GM12878 (cell line): Measurements from ENCODE around the gene NEU4. TPM values are rescaled to one million over a fixed set of nuclear protein-coding genes. Genes with fewer than 3 reads are reported as not detected.
A peak's percentile ranks its signal among the peaks of the same experiment; 100 is the strongest.

Experiments used
- ATAC-seq: fragments of 200-7000 bp; cut with Tn5 transposase; 3 replicates; pipeline ENCODE4 v1.9.1; 2020; ENCODE audit warnings: mild to moderate bottlenecking, moderate library complexity
- BruUV-seq: library from RNA; stranded (reverse); fragments of 400-500 nt; replicated peaks from 2 replicates; lab custom pipeline; 2021; lab: Mats Ljungman, UMichigan
- CTCF ChIA-PET: fragments of 300-600 bp; sonication (Branson Sonifier 250); formaldehyde crosslinking; extraction: SDS; loops from one replicate; lab custom pipeline; 2021; ENCODE audit warnings: inconsistent platforms; lab: Yijun Ruan, JAX
- POLR2A ChIA-PET: fragments of 350-600 bp; formaldehyde crosslinking; extraction: SDS; loops from one replicate; lab custom pipeline; 2021; ENCODE audit warnings: inconsistent platforms; lab: Charles Lee
- RAD21 ChIA-PET: fragments of 300-600 bp; sonication (Branson Sonifier 250); formaldehyde crosslinking; loops from one replicate; lab custom pipeline; 2023; ENCODE audit warnings: antibody characterized with exemption; ENCODE audit not compliant: unreplicated experiment; lab: Charles Lee
- SMC1A ChIA-PET: fragments of 300-600 bp; sonication (Branson Sonifier 250); formaldehyde crosslinking; loops from one replicate; lab custom pipeline; 2023; ENCODE audit not compliant: unreplicated experiment, uncharacterized antibody; lab: Charles Lee
- DNase-seq: peaks from one replicate; pipeline ENCODE4 v3.0.0-alpha.2; 2011; ENCODE audit warnings: low read depth, low spot score
- FAIRE-seq: peaks from 3 replicates; lab custom pipeline; 2011; peaks lifted over from hg19 to GRCh38; lab: Jason Lieb, UNC
- H2AFZ ChIP-seq: 2 replicates; pipeline ENCODE4 v1.6.0; 2011; ENCODE audit warnings: low read depth, low read length, control low read depth; ENCODE audit not compliant: control insufficient read depth
- H3K27ac ChIP-seq: 2 replicates; pipeline ENCODE4 v1.5.1; 2011; ENCODE audit warnings: control low read depth; ENCODE audit not compliant: control insufficient read depth, insufficient read depth
- H3K27me3 ChIP-seq, 2 experiments: replicated peaks in 1 of 2; 2 replicates each; pipeline versions ENCODE4 v1.6.0 to v1.6.1; 2011; ENCODE audit warnings: low read length in 1 of 2; ENCODE audit not compliant: control insufficient read depth in 2 of 2, insufficient read depth in 2 of 2
- H3K36me3 ChIP-seq, 2 experiments: 2 replicates each; pipeline ENCODE4 v1.5.1; 2011; ENCODE audit warnings: low read length in 1 of 2; ENCODE audit not compliant: control insufficient read depth in 2 of 2, insufficient read depth in 2 of 2
- H3K4me1 ChIP-seq: 2 replicates; pipeline ENCODE4 v1.6.1; 2011; ENCODE audit warnings: mild to moderate bottlenecking, low read length, moderate library complexity, mixed read lengths; ENCODE audit not compliant: control insufficient read depth, insufficient read depth
- H3K4me2 ChIP-seq: 2 replicates; pipeline ENCODE4 v1.6.0; 2011; ENCODE audit warnings: control low read depth; ENCODE audit not compliant: control insufficient read depth, insufficient read depth
- H3K4me3 ChIP-seq: fragments of 200-600 bp; sonication (generic); 2 replicates; pipeline ENCODE4 v1.5.1; 2016
- H3K79me2 ChIP-seq: 2 replicates; pipeline ENCODE4 v1.6.0; 2011; ENCODE audit warnings: low read length; ENCODE audit not compliant: control insufficient read depth, insufficient read depth
- H3K9ac ChIP-seq: 2 replicates; pipeline ENCODE4 v1.8.0; 2011; ENCODE audit warnings: low read length, control low read depth, mixed read lengths; ENCODE audit not compliant: control insufficient read depth, insufficient read depth
- H3K9me3 ChIP-seq: replicated peaks from 3 replicates; pipeline ENCODE4 v1.5.1; 2011; ENCODE audit warnings: mild to moderate bottlenecking, low read length; ENCODE audit not compliant: control insufficient read depth, insufficient read depth
- H4K20me1 ChIP-seq: 2 replicates; pipeline ENCODE4 v1.6.0; 2011; ENCODE audit not compliant: control insufficient read depth, insufficient read depth
- CBX3 ChIP-seq: fragments of 200-600 bp; sonication (generic); IDR thresholded peaks from 2 replicates; pipeline ENCODE4 v1.6.1; 2016; ENCODE audit warnings: low read depth, borderline replicate concordance
- CEBPB ChIP-seq, 2 experiments: fragments of 150-350 bp in 1 of 2; IDR thresholded peaks; 2 replicates each; pipeline ENCODE4 v1.6.1; 2012 to 2014; ENCODE audit warnings: low read depth in 2 of 2, low read length in 2 of 2, borderline replicate concordance in 1 of 2, inconsistent platforms in 1 of 2
- IKZF2 ChIP-seq, 2 experiments: fragments of 450-650 bp; IDR thresholded peaks; 2 replicates each; pipeline ENCODE4 v1.6.1; 2017; ENCODE audit warnings: mild to moderate bottlenecking in 2 of 2, moderate library complexity in 2 of 2
- MYC ChIP-seq: IDR thresholded peaks from 2 replicates; pipeline ENCODE4 v1.6.1; 2011; ENCODE audit warnings: mild to moderate bottlenecking, low read length, moderate library complexity, inconsistent platforms; ENCODE audit not compliant: insufficient read depth, insufficient replicate concordance, insufficient read length, severe bottlenecking
- NFXL1 ChIP-seq: fragments of 450-650 bp; IDR thresholded peaks from 2 replicates; pipeline ENCODE4 v1.6.1; 2017; ENCODE audit warnings: antibody characterized with exemption, mild to moderate bottlenecking, borderline replicate concordance
- RAD51 ChIP-seq: fragments of 450-650 bp; IDR thresholded peaks from 2 replicates; pipeline ENCODE4 v1.6.1; 2016; ENCODE audit warnings: moderate library complexity, mild to moderate bottlenecking, inconsistent platforms
- RBBP5 ChIP-seq: fragments of 200-600 bp; sonication (generic); conservative IDR thresholded peaks from 2 replicates; pipeline ENCODE4 v1.6.1; 2016
- RELA ChIP-seq: fragments of 450-650 bp; IDR thresholded peaks from 2 replicates; pipeline ENCODE4 v1.8.0; 2014; ENCODE audit warnings: borderline replicate concordance; ENCODE audit not compliant: partially characterized antibody
- RFX5 ChIP-seq: IDR thresholded peaks from 2 replicates; pipeline ENCODE4 v1.6.1; 2011; ENCODE audit warnings: low read depth, low read length, improper control_type of control experiment
- SP1 ChIP-seq: IDR thresholded peaks from one replicate; pipeline ENCODE4 v1.6.1; 2011; ENCODE audit warnings: low read depth, low read length
- SPI1 ChIP-seq: IDR thresholded peaks from 2 replicates; pipeline ENCODE4 v1.6.1; 2011; ENCODE audit warnings: low read depth, mild to moderate bottlenecking, low read length, moderate library complexity, borderline replicate concordance; ENCODE audit not compliant: insufficient read depth
- TBL1XR1 ChIP-seq: IDR thresholded peaks from 2 replicates; pipeline ENCODE4 v1.6.1; 2012; ENCODE audit warnings: low read depth, low read length, improper control_type of control experiment
- ZNF24 ChIP-seq: fragments of 450-650 bp; IDR thresholded peaks from 2 replicates; pipeline ENCODE4 v1.6.1; 2017; ENCODE audit warnings: antibody characterized with exemption, mild to moderate bottlenecking
- ZNF274 ChIP-seq: IDR thresholded peaks from one replicate; pipeline ENCODE4 v1.8.0; 2011; ENCODE audit not compliant: insufficient read length, insufficient read depth
- WGBS: methylation state at CpG from one replicate; pipeline ENCODE4 v1.1.6; 2016; ENCODE audit warnings: low lambda C conversion rate; ENCODE audit not compliant: insufficient replicate concordance, insufficient coverage; ENCODE audit errors: missing lambda C conversion rate; 5-methylcytosine and 5-hydroxymethylcytosine counted together
- in situ Hi-C: fragments of 300-500 bp; cut with MboI; formaldehyde crosslinking; loops from 9 replicates; pipeline ENCODE4 v1.14.3; 2018; ENCODE audit warnings: mixed read lengths
- intact Hi-C: fragments of 100-400 bp; cut with micrococcal nuclease; formaldehyde crosslinking; loops from one replicate; pipeline ENCODE4 v1.14.2; 2022; ENCODE audit not compliant: unreplicated experiment
- polyA plus RNA-seq, 11 experiments: library from polyadenylated mRNA; depleted of rRNA in 4 of 11; unstranded in 6 of 11; stranded (reverse) in 5 of 11; fragments of >200 nt; fragmentation: Nextera tagmentation in 4 of 11; fragmentation: Illumina TruSeq in 1 of 11; extraction: Ambion mirVana in 4 of 11; extraction: Trizol in 1 of 11; gene quantifications; 1 replicate in 1 of 11; 2 replicates in 10 of 11; pipeline versions ENCODE4 v1.2.1 to v1.2.3, GENCODE V29; 2011 to 2016; ENCODE audit warnings: inconsistent platforms in 2 of 11, missing spikeins in 2 of 11, low read depth in 1 of 11
- total RNA-seq, 4 experiments: library from RNA; depleted of rRNA in 3 of 4; stranded (reverse); fragments of >200 nt in 3 of 4; fragmentation: Illumina TruSeq in 1 of 4; extraction: Trizol in 1 of 4; gene quantifications; 2 replicates each; pipeline versions ENCODE4 v1.2.1 to v1.2.3, GENCODE V29; 2013 to 2021

The NEU4 gene
- total and polyA plus RNA-seq, 10 of the 15 experiments (the other 5 are each of a cell fraction or from before 2014, with no cell fraction given), result 0.01 to 0.28 (median 0.14) TPM; not detected in 5

DNA sequence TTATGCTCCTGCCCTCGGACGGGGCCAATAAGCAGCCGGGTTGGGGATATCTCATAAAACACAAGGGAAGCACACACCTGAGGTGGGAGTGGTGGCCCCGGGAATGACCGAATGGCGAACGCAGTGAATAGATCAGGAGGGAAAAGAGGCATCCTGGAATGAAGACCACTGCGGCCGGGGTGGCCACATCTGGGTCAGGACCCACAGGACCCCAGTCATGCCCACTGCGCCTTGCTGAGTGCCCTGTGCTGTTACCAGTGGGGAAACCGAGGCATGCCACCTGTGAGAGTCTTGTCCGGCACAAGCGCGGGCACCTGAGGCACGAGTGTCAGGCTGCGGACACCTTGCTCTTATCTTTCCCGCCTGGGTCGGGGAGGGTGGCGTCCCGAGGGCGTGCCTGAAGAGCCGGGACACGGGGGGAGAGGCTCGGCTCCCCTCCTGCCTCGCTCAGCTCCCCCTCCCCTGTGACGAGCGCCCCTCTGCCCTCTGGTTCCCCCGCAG is 48.1 kb downstream of the NEU4 start:
- H3K36me3 ChIP-seq, result no peaks in the 10 kb centered on the region
- no peak overlapping the region for H3K27ac ChIP-seq
- no peaks in the 10 kb centered on the region for H3K27me3 ChIP-seq
- no peak overlapping the region for H3K9ac ChIP-seq
- 87% methylated on average over 21 of the region's 28 CpGs for WGBS
- peaks cover 7% of the 10 kb centered on the region for H3K79me2 ChIP-seq
- H3K4me1 ChIP-seq, result peaks cover 25% of the 10 kb centered on the region
- DNase-seq (no peak), FAIRE-seq (no peak), ATAC-seq (no peak)
- intact Hi-C loops, result no loop called here
- ChIA-PET POLR2A (no interaction called here), SMC1A (no interaction called here), CTCF (no interaction called here), RAD21 (no interaction called here)
- BruUV-seq, result no TSS peak
- H3K4me3 ChIP-seq, result no peak overlapping the region
- H4K20me1 ChIP-seq, result no peaks in the 10 kb centered on the region
- in situ Hi-C loops, result no loop called here
- peak overlapping the region; percentile 27 for H3K4me2 ChIP-seq
- no peak overlapping the region for H2AFZ ChIP-seq
- TF ChIP-seq ZNF274, result no peak
- TF ChIP-seq SP1, result no peak
- no peak for TF ChIP-seq IKZF2 (IDR thresholded peaks at IDR 0.05)
- TF ChIP-seq RBBP5, result no peak
- TF ChIP-seq TBL1XR1, result no peak
- TF ChIP-seq RFX5, result no peak
- TF ChIP-seq RELA, result no peak
- TF ChIP-seq NFXL1, result no peak
- TF ChIP-seq MYC, result no peak
- no peak for TF ChIP-seq CBX3
- no peak for TF ChIP-seq ZNF24
- TF ChIP-seq SPI1, result no peak
- TF ChIP-seq RAD51, result no peak
- TF ChIP-seq CEBPB (IDR thresholded peaks at IDR 0.05; ENCODE audit: borderline replicate concordance in 1 of 2, low read depth in 2 of 2, low read length in 2 of 2), result no peak
- H3K9me3 ChIP-seq, result no peaks in the 10 kb centered on the region
